ENCODE results near the gene ATMIN. TPM values are rescaled to one million over a fixed set of nuclear protein-coding genes. Genes with fewer than 3 reads are reported as not detected.
A peak's percentile ranks its signal among the peaks of the same experiment; 100 is the strongest.

The ATMIN gene
- polyA plus RNA-seq, 1 of the 3 experiments (the other 2 are of a cell fraction), result 15.3 TPM

- peaks cover 27% of the 10 kb centered on the region for H3F3A ChIP-seq (replicated peaks; ENCODE audit: insufficient read depth)
- no peaks in the 10 kb centered on the region for H3K9me2 ChIP-seq
- CTCF ChIA-PET, result interaction anchor here (3.4 kb wide), 1 partner anchor 10 kb away, joined by 46 read pairs; no protein-coding TSS in a partner anchor
- peak overlapping the region in 1 of 2 experiments; percentile 84; a peak in 2 of 4 replicates for H3K27ac ChIP-seq (ENCODE audit: low read depth in 2 of 2, low read length in 1 of 2)
- peaks cover 94% of the 10 kb centered on the region for H3K79me2 ChIP-seq (ENCODE audit: insufficient read depth)
- DNase-seq, result no peak
- no peak overlapping the region for H3K9ac ChIP-seq
- TF ChIP-seq EZH2phosphoT487 (IDR thresholded peaks at IDR 0.05; ENCODE audit: borderline replicate concordance, low read depth) (no peak), MEF2A (IDR thresholded peaks at IDR 0.05; ENCODE audit: borderline replicate concordance, low read depth) (no peak), JUND (IDR thresholded peaks at IDR 0.05) (0 out of 2 replicates have a peak, but pooled peaks have one; percentile 24), POLR2AphosphoS5 (IDR thresholded peaks at IDR 0.05; ENCODE audit: low read depth, low read length) (no peak), FOSL2 (IDR thresholded peaks at IDR 0.05; ENCODE audit: borderline replicate concordance, low read depth) (peak; percentile 21; the same call in 1 of the 2 replicates)
- H3K4me1 ChIP-seq (ENCODE audit: control insufficient read depth in 1 of 2, insufficient read depth in 2 of 2, low read depth in 1 of 2, low read length in 1 of 2), result peaks cover 0 to 17% of the 10 kb centered on the region in 2 experiments; a peak in 2 of 4 replicates
- peaks cover 0 to 5% of the 10 kb centered on the region in 2 experiments for H3K36me3 ChIP-seq (replicated peaks in 1 of 2; ENCODE audit: control insufficient read depth in 1 of 2, insufficient read depth in 2 of 2, low read length in 1 of 2)
- H4K20me1 ChIP-seq (ENCODE audit: insufficient read depth), result no peaks in the 10 kb centered on the region
- no peak overlapping the region for H2AFZ ChIP-seq (ENCODE audit: low read depth)
- H3K9me3 ChIP-seq, result no peaks in the 10 kb centered on the region
- POLR2A ChIA-PET, result no interaction called here
- no peak overlapping the region for H3K4me3 ChIP-seq (ENCODE audit: low read depth in 2 of 2, low read length in 1 of 2)
- H3K27me3 ChIP-seq (ENCODE audit: insufficient read depth), result no peaks in the 10 kb centered on the region
- peak overlapping the region; percentile 74; the same call in 1 of the 2 replicates for H3K4me2 ChIP-seq
Measured at GRCh38 chr16:80994451-80994850, 41.2 kb upstream of the ATMIN start.

- H3K4me1 ChIP-seq (ENCODE audit: control insufficient read depth in 1 of 2, insufficient read depth in 2 of 2, low read depth in 1 of 2, low read length in 1 of 2), result peaks cover 0 to 16% of the 10 kb centered on the region in 2 experiments; a peak in 2 of 4 replicates
- H4K20me1 ChIP-seq (ENCODE audit: insufficient read depth), result peaks cover 8% of the 10 kb centered on the region; the same call in 1 of the 2 replicates
- H3K36me3 ChIP-seq (replicated peaks in 1 of 2; ENCODE audit: control insufficient read depth in 1 of 2, insufficient read depth in 2 of 2, low read length in 1 of 2), result peaks cover 0 to 4% of the 10 kb centered on the region in 2 experiments
- no peak overlapping the region for H3K4me3 ChIP-seq (ENCODE audit: low read depth in 2 of 2, low read length in 1 of 2)
- TF ChIP-seq GABPA (IDR thresholded peaks at IDR 0.05; ENCODE audit: low read depth), result no peak
- 66% methylated on average over 4 of the region's 4 CpGs for WGBS (ENCODE audit: low lambda C conversion rate)
- H3K27ac ChIP-seq (ENCODE audit: low read depth in 2 of 2, low read length in 1 of 2), result peak overlapping the region in 1 of 2 experiments; percentile 29; a peak in 1 of 4 replicates
- peaks cover 27% of the 10 kb centered on the region for H3F3A ChIP-seq (replicated peaks; ENCODE audit: insufficient read depth)
- H3K79me2 ChIP-seq (ENCODE audit: insufficient read depth), result peaks cover 96% of the 10 kb centered on the region
- H3K27me3 ChIP-seq (ENCODE audit: insufficient read depth), result no peaks in the 10 kb centered on the region
- H3K4me2 ChIP-seq, result peak overlapping the region; percentile 26; the same call in 1 of the 2 replicates
- H3K9ac ChIP-seq, result no peak overlapping the region
- no peaks in the 10 kb centered on the region for H3K9me3 ChIP-seq
- ChIA-PET POLR2A (no interaction called here), CTCF (interaction anchor here (0.7 to 1.9 kb wide), 2 partner anchors 8 to 18 kb away, joined by 4 to 5 read pairs; no protein-coding TSS in a partner anchor)
- H3K9me2 ChIP-seq, result no peaks in the 10 kb centered on the region
- no peak for DNase-seq
- H2AFZ ChIP-seq (ENCODE audit: low read depth), result no peak overlapping the region
Measured at GRCh38 chr16:80996688-80997138, 38.9 kb upstream of the ATMIN start.

- CTCF ChIA-PET, result interaction anchor here (0.7 to 1.9 kb wide), 3 partner anchors 7 to 733 kb away, joined by 3 to 5 read pairs (median 4); no protein-coding TSS in a partner anchor
- DNase-seq, result no peak
- H3K79me2 ChIP-seq (ENCODE audit: insufficient read depth), result peaks cover 96% of the 10 kb centered on the region
- peaks cover 22% of the 10 kb centered on the region for H3F3A ChIP-seq (replicated peaks; ENCODE audit: insufficient read depth)
- H3K4me3 ChIP-seq (ENCODE audit: low read depth in 2 of 2, low read length in 1 of 2), result no peak overlapping the region
- H3K36me3 ChIP-seq (replicated peaks in 1 of 2; ENCODE audit: control insufficient read depth in 1 of 2, insufficient read depth in 2 of 2, low read length in 1 of 2), result peaks cover 0 to 4% of the 10 kb centered on the region in 2 experiments
- H3K27me3 ChIP-seq (ENCODE audit: insufficient read depth), result no peaks in the 10 kb centered on the region
- WGBS (ENCODE audit: low lambda C conversion rate), result 58% methylated on average over 9 of the region's 9 CpGs
- H3K27ac ChIP-seq (ENCODE audit: low read depth in 2 of 2, low read length in 1 of 2), result peak overlapping the region; percentile 3 to 29; a peak in 1 of 4 replicates
- peak overlapping the region; percentile 26; the same call in 1 of the 2 replicates for H3K4me2 ChIP-seq
- no peak for TF ChIP-seq CTCF (IDR thresholded peaks at IDR 0.05)
- no peak for TF ChIP-seq EZH2phosphoT487 (IDR thresholded peaks at IDR 0.05; ENCODE audit: borderline replicate concordance, low read depth)
- TF ChIP-seq IRF3 (IDR thresholded peaks at IDR 0.05; ENCODE audit: low read depth, low read length), result no peak
- no peak for TF ChIP-seq MAX (IDR thresholded peaks at IDR 0.05; ENCODE audit: low read depth)
- no peak for TF ChIP-seq RAD21 (IDR thresholded peaks at IDR 0.05; ENCODE audit: low read length)
- no peak for TF ChIP-seq ELF1 (IDR thresholded peaks at IDR 0.05)
- no peak for TF ChIP-seq JUND (IDR thresholded peaks at IDR 0.05)
- TF ChIP-seq TEAD4 (IDR thresholded peaks at IDR 0.05; ENCODE audit: borderline replicate concordance, insufficient read depth), result no peak
- no peak for TF ChIP-seq RCOR1 (IDR thresholded peaks at IDR 0.05; ENCODE audit: low read length)
- TF ChIP-seq EP300 (IDR thresholded peaks at IDR 0.05; ENCODE audit: borderline replicate concordance in 1 of 2, low read depth in 1 of 2, low read length in 1 of 2), result no peak
- no peak for TF ChIP-seq SIN3A (IDR thresholded peaks at IDR 0.05; ENCODE audit: borderline replicate concordance, low read depth, low read length)
- no peak for TF ChIP-seq MXI1 (IDR thresholded peaks at IDR 0.05; ENCODE audit: low read depth, low read length)
- H2AFZ ChIP-seq (ENCODE audit: low read depth), result no peak overlapping the region
- H3K9me2 ChIP-seq, result no peaks in the 10 kb centered on the region
- H3K9ac ChIP-seq, result no peak overlapping the region
- POLR2A ChIA-PET, result no interaction called here
- H4K20me1 ChIP-seq (ENCODE audit: insufficient read depth), result peaks cover 14% of the 10 kb centered on the region; the same call in 1 of the 2 replicates
- H3K9me3 ChIP-seq, result no peaks in the 10 kb centered on the region
- H3K4me1 ChIP-seq (ENCODE audit: control insufficient read depth in 1 of 2, insufficient read depth in 2 of 2, low read depth in 1 of 2, low read length in 1 of 2), result peaks cover 0 to 11% of the 10 kb centered on the region in 2 experiments; a peak in 2 of 4 replicates
Measured at GRCh38 chr16:80997139-80997798, 38.4 kb upstream of the ATMIN start.

All from SK-N-SH (cell line).